Effector memory CD8-positive, alpha-beta T cell (primary cell): ENCODE measurements around the gene BCO1.

ENCODE experiments used
- ATAC-seq: fragments of 150-1000 bp; cut with Tn5 transposase; replicated peaks from 2 replicates; pipeline ENCODE4 v1.10.0; 2021; ENCODE audit warnings: mild to moderate bottlenecking, moderate library complexity
- DNase-seq, 3 experiments: peaks; one replicate each; pipeline ENCODE4 v3.0.0; 2021
- H3K27ac Mint-ChIP-seq, 2 donors: one replicate each; pipeline ENCODE4 v1.8.0; 2022; ENCODE audit warnings: mild to moderate bottlenecking in 2 of 2, mixed read lengths in 2 of 2, moderate library complexity in 2 of 2
- H3K27me3 Mint-ChIP-seq, 2 donors: one replicate each; pipeline ENCODE4 v1.8.0; 2022; ENCODE audit warnings: mixed read lengths in 2 of 2
- H3K36me3 Mint-ChIP-seq: one replicate; pipeline ENCODE4 v1.8.0; 2022; ENCODE audit warnings: mild to moderate bottlenecking, moderate library complexity, mixed read lengths; ENCODE audit not compliant: insufficient read depth
- H3K4me1 Mint-ChIP-seq, 2 donors: one replicate each; pipeline ENCODE4 v1.8.0; 2022; ENCODE audit warnings: low read depth in 2 of 2, mixed read lengths in 2 of 2
- H3K4me3 Mint-ChIP-seq, 2 donors: one replicate each; pipeline ENCODE4 v1.8.0; 2022; ENCODE audit warnings: mild to moderate bottlenecking in 2 of 2, mixed read lengths in 2 of 2, moderate library complexity in 2 of 2
- H3K9me3 Mint-ChIP-seq, 2 donors: one replicate each; pipeline ENCODE4 v1.8.0; 2022; ENCODE audit warnings: mixed read lengths in 2 of 2

The BCO1 gene

DNA sequence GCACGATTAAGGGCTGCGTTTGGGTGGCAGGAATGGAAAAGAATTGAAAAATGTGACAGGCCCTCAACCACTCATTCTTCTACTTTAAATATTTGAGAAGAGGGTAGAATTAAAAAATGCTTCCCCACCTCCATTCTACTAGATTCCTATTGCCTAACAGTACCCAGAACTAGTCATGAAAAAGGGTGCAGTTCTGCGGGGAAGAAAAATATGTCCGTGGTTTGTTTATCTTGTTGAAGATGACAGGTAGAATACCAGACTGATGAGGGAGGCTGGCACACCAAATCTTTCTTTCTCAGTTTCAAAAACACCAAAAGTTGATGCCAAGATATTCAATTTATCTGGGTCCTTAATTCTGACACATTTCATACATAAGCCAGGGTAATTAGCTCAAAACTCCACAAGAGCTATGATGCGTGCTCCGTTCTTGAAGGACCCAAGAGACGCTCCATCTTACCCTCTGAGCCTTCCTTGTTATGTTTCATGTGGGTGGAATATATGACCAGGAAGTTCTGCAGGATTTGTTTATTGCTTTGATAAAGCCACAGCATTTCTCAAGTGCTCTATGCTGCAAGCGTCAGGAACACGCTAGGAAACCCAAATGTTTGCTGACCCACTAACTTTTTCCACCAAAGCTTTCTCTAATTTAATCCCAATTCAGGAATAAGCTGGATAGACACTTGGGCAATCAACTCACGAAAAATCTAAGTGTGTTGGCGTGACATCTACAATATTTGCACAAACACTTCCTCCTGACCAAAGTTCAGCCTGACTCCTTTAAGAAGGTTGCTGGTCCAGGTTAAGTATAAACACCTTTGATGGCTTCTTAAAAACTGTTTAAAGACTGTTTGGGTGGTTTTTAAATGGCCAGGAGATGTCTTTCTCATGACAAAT lies 55.7 kb downstream of the BCO1 start:
- DNase-seq (no peak), ATAC-seq (no peak)
- Mint-ChIP-seq H3K4me3 (no peak overlapping the region), H3K9me3 (no peaks in the 10 kb centered on the region), H3K27ac (no peak overlapping the region), H3K4me1 (no peaks in the 10 kb centered on the region), H3K27me3 (peaks cover 47 to 62% of the 10 kb centered on the region in 2 donors), H3K36me3 (no peaks in the 10 kb centered on the region)

DNA sequence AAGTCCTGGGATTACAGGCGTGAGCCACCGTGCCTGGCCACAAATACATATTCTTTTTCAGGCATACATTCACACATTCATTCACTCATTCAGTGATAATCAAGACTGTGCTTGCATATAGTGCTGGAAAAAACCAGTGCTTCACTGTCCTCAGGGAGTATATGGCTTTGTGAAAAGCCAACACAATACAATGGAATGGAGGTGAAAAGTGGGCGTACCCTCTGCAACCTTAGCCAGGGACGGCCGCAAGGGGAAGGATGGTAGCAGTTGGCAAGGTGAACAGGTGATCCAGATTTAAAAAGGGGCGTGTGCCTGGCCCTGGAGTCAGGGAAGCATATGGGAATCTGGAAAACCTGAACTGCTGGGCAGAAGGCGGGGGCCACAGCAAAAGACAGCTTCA lies 58.1 kb downstream of the BCO1 start:
- no peak overlapping the region for H3K27ac Mint-ChIP-seq
- ATAC-seq = no peak

GRCh38 chr16:81307770-81308169 lies 69.3 kb downstream of the BCO1 start:
- H3K9me3 Mint-ChIP-seq = no peaks in the 10 kb centered on the region
- DNase-seq (no peak), ATAC-seq (no peak)
- peak overlapping the region in 1 of 2 donors; percentile 38 for H3K27ac Mint-ChIP-seq
- H3K4me3 Mint-ChIP-seq = no peak overlapping the region
- H3K36me3 Mint-ChIP-seq = no peaks in the 10 kb centered on the region
- H3K27me3 Mint-ChIP-seq = no peaks in the 10 kb centered on the region
- peaks cover 16 to 17% of the 10 kb centered on the region in 2 donors for H3K4me1 Mint-ChIP-seq

More for the DNA sequence above, 58.1 kb downstream of the BCO1 start:
- Mint-ChIP-seq H3K4me1 (no peaks in the 10 kb centered on the region), H3K4me3 (no peak overlapping the region), H3K27me3 (peaks cover 40 to 44% of the 10 kb centered on the region in 2 donors), H3K9me3 (peaks cover 0 to 3% of the 10 kb centered on the region in 2 donors), H3K36me3 (no peaks in the 10 kb centered on the region)
- no peak for DNase-seq

GRCh38 chr16:81310045-81310644 lies 71.7 kb downstream of the BCO1 start:
- Mint-ChIP-seq H3K4me1 (peaks cover 25 to 37% of the 10 kb centered on the region in 2 donors), H3K9me3 (no peaks in the 10 kb centered on the region), H3K27ac (peak overlapping the region in 1 of 2 donors; percentile 16), H3K36me3 (peaks cover 12% of the 10 kb centered on the region), H3K4me3 (no peak overlapping the region), H3K27me3 (no peaks in the 10 kb centered on the region)
- ATAC-seq = no peak
- DNase-seq = no peak

- DNase-seq (no peak), ATAC-seq (no peak)
- Mint-ChIP-seq H3K4me1 (peaks cover 25 to 42% of the 10 kb centered on the region in 2 donors), H3K36me3 (peaks cover 15% of the 10 kb centered on the region), H3K9me3 (no peaks in the 10 kb centered on the region), H3K4me3 (no peak overlapping the region), H3K27me3 (no peaks in the 10 kb centered on the region), H3K27ac (peak overlapping the region in 1 of 2 donors; percentile 46)
Measured at GRCh38 chr16:81311762-81312161, 73.3 kb downstream of the BCO1 start.

DNA sequence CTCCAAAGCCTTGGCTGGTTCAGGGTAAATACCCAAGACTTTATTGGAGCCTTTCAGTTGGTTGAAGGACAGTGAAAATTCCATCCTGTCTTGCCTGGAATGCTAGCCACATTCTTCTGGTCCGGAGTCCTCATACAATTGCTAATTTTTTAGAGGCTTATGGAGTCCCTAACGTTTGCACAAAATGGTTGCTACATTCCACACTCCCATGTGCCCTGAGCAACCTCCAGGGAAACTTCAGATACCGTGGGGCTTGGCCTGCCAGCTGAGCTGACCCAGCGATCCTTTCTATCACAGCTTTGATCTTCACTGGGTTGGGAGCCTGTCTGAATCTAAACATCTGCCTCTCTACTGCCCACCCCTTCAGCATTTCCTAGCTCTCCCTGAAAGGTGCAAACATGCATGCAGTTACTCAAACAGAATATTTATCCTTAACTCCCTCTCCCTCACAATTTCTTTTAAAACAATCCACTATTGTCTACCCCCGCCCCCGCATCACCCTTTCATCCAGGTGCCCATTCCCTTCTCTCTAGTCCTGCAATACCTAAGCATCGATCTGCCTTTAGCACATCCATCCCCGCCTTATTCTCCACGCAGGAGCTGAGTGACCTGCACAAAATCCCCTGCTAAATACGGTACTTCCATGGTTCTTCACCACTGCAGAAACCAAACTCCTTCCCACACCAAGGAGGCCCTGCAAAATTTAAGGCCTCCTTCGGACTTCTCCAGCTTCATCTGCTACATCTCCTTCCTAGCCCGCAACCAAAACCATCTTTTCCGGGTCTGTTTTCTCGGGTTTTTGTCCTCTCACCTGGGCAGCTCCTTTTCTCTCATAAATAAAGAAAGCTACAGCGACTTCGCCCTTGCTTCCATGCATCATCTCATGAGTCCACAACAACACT lies 75.5 kb downstream of the BCO1 start:
- no peaks in the 10 kb centered on the region for H3K27me3 Mint-ChIP-seq
- DNase-seq (no peak), ATAC-seq (no peak)
- peaks cover 23 to 46% of the 10 kb centered on the region in 2 donors for H3K4me1 Mint-ChIP-seq
- H3K4me3 Mint-ChIP-seq = peak overlapping the region; percentile 94 to 95
- H3K36me3 Mint-ChIP-seq = peaks cover 15% of the 10 kb centered on the region
- H3K9me3 Mint-ChIP-seq = no peaks in the 10 kb centered on the region
- peak overlapping the region; percentile 95 to 96 for H3K27ac Mint-ChIP-seq

GRCh38 chr16:81314603-81315270 lies 76.2 kb downstream of the BCO1 start, which contains the start of gene GAN:
TSS of gene GAN (plus strand) at chr16:81314962. CDS start at chr16:81315114, 152 bp downstream.
- Mint-ChIP-seq H3K27ac (peak within 1 kb of the TSS; percentile 95 to 96), H3K36me3 (peaks cover 15% of the 10 kb centered on the region), H3K4me1 (peaks cover 28 to 49% of the 10 kb centered on the region in 2 donors), H3K9me3 (no peaks in the 10 kb centered on the region), H3K4me3 (peak within 1 kb of the TSS; percentile 94 to 95), H3K27me3 (no peaks in the 10 kb centered on the region)
- ATAC-seq (peak; percentile 94), DNase-seq (peak; percentile 90 to 91 (median 91))

- H3K36me3 Mint-ChIP-seq = peaks cover 15% of the 10 kb centered on the region
- H3K4me3 Mint-ChIP-seq = peak overlapping the region; percentile 94 to 95
- H3K4me1 Mint-ChIP-seq = peaks cover 29 to 52% of the 10 kb centered on the region in 2 donors
- H3K27ac Mint-ChIP-seq = peak overlapping the region; percentile 54 to 95
- H3K27me3 Mint-ChIP-seq = no peaks in the 10 kb centered on the region
- H3K9me3 Mint-ChIP-seq = no peaks in the 10 kb centered on the region
- peak; percentile 25 for ATAC-seq
- DNase-seq = peak; percentile 26 to 29 (median 27)
Measured at GRCh38 chr16:81315271-81316175, 77.0 kb downstream of the BCO1 start.

DNA sequence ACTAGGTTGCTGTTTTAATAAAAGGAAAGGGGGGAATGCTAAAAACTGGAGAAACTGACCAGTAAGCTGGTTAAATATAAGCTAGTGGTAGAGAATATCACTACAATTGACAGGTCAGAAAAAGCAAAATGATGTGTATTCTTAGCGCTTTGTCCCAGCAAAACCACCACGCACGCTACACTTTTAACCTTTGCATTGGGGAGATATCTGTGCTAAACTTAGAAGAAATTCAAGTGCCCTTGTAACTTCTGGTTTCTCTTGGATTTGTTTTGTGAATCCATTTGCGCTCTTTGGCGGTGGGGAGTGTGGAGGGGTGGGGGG lies 77.6 kb downstream of the BCO1 start:
- Mint-ChIP-seq H3K27me3 (no peaks in the 10 kb centered on the region), H3K36me3 (peaks cover 15% of the 10 kb centered on the region), H3K9me3 (no peaks in the 10 kb centered on the region), H3K27ac (peak overlapping the region; percentile 54 to 75), H3K4me3 (peak overlapping the region; percentile 77 to 86), H3K4me1 (peaks cover 29 to 57% of the 10 kb centered on the region in 2 donors)
- DNase-seq (no peak), ATAC-seq (no peak)

DNA sequence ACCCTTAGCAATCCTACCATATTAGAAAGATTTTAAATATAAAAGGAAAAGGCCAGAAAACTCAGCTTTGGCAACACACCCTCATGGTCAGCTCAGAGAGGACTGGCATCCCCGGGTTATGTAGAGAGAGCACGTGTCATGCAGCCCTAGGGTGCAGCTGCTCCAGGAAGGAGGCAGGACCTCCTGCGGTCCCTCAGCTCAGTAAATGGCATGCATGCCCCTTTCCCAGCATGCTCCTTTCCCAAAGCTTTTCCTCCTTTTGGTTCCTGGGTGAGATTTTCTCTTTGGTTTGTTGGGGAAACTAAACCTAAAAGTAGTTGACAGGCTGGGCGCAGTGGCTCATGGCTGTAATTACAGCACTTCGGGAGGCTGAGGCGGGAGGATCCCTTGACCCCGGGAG lies 80.2 kb downstream of the BCO1 start:
- DNase-seq = no peak
- Mint-ChIP-seq H3K4me1 (peaks cover 20 to 40% of the 10 kb centered on the region in 2 donors), H3K27ac (no peak overlapping the region)

GRCh38 chr16:81319221-81319912 lies 80.9 kb downstream of the BCO1 start:
- no peak overlapping the region for H3K4me3 Mint-ChIP-seq
- no peak overlapping the region for H3K27ac Mint-ChIP-seq
- ATAC-seq = no peak
- H3K9me3 Mint-ChIP-seq = no peaks in the 10 kb centered on the region
- H3K4me1 Mint-ChIP-seq = peaks cover 16 to 38% of the 10 kb centered on the region in 2 donors
- no peak for DNase-seq
- no peaks in the 10 kb centered on the region for H3K27me3 Mint-ChIP-seq
- peaks cover 8% of the 10 kb centered on the region for H3K36me3 Mint-ChIP-seq

More for the DNA sequence above, 80.2 kb downstream of the BCO1 start:
- Mint-ChIP-seq H3K36me3 (peaks cover 14% of the 10 kb centered on the region), H3K27me3 (no peaks in the 10 kb centered on the region), H3K4me3 (no peak overlapping the region), H3K9me3 (no peaks in the 10 kb centered on the region)
- no peak for ATAC-seq
